B cell (primary cell): Measurements from ENCODE around the gene CTXND2.
"Not testable (repeated sequence)": the region's sequence is repeated elsewhere in the genome, so short reads cannot be mapped to it uniquely, and the experiment has no call there.

Experiments used
- CTCF ChIP-seq: fragments of 200-600 bp; IDR thresholded peaks from one replicate; pipeline ENCODE4 v1.8.0; 2022; ENCODE audit warnings: antibody characterized with exemption, mild to moderate bottlenecking
- EZH2 ChIP-seq: IDR thresholded peaks from 2 replicates; pipeline ENCODE4 v1.6.1; 2012; ENCODE audit warnings: borderline replicate concordance, low read depth, mild to moderate bottlenecking, moderate library complexity, low read length; ENCODE audit not compliant: insufficient read depth, poor library complexity, severe bottlenecking

GRCh38 chr1:150878931-150879330 is 8.0 kb upstream of the CTXND2 start:
- not testable (repeated sequence) for TF ChIP-seq CTCF, EZH2
